GM18526 (cell line): Measurements from ENCODE around the gene ZNF516.

Source experiments
- POLR2A ChIP-seq: IDR thresholded peaks from 3 replicates; pipeline ENCODE4 v1.6.1; 2011; ENCODE audit not compliant: insufficient read length; ENCODE audit errors: extremely low read depth

The ZNF516 gene

GRCh38 chr18:76357585-76358260, 137.3 kb downstream of the ZNF516 start:
- no peak for TF ChIP-seq POLR2A

- TF ChIP-seq POLR2A = no peak
These were observed 137.9 kb downstream of the ZNF516 start for GRCh38 chr18:76357174-76357573.

GRCh38 chr18:76356666-76357065, 138.4 kb downstream of the ZNF516 start:
- TF ChIP-seq POLR2A = no peak

- TF ChIP-seq POLR2A = no peak
These were observed 140.7 kb downstream of the ZNF516 start for GRCh38 chr18:76354348-76354747.

GRCh38 chr18:76353500-76353899, 141.5 kb downstream of the ZNF516 start:
- TF ChIP-seq POLR2A = no peak

- TF ChIP-seq POLR2A = no peak
These were observed 142.0 kb downstream of the ZNF516 start for GRCh38 chr18:76353046-76353445.

GRCh38 chr18:76351961-76352581, 143.0 kb downstream of the ZNF516 start:
- no peak for TF ChIP-seq POLR2A

GRCh38 chr18:76350134-76351025, 144.7 kb downstream of the ZNF516 start:
- TF ChIP-seq POLR2A = no peak

- no peak for TF ChIP-seq POLR2A
These were observed 145.9 kb downstream of the ZNF516 start for GRCh38 chr18:76349067-76349715.

GRCh38 chr18:76348267-76349066, 146.6 kb downstream of the ZNF516 start:
- TF ChIP-seq POLR2A = no peak

GRCh38 chr18:76347341-76347740, 147.7 kb downstream of the ZNF516 start:
- no peak for TF ChIP-seq POLR2A

GRCh38 chr18:76346490-76347130, 148.4 kb downstream of the ZNF516 start:
- no peak for TF ChIP-seq POLR2A

GRCh38 chr18:76345901-76346300, 149.1 kb downstream of the ZNF516 start:
- TF ChIP-seq POLR2A = no peak

- no peak for TF ChIP-seq POLR2A
These were observed 151.0 kb downstream of the ZNF516 start for GRCh38 chr18:76343938-76344569.

GRCh38 chr18:76340410-76340809, 154.6 kb downstream of the ZNF516 start:
- no peak for TF ChIP-seq POLR2A
